IMR-90 (cell line): ENCODE results near the gene CLSTN1. TPM values are rescaled to one million over a fixed set of nuclear protein-coding genes. Genes with fewer than 3 reads are reported as not detected.

Experiments
- ATAC-seq: fragments of 200-7000 bp; cut with Tn5 transposase; 2 replicates; pipeline ENCODE4 v1.9.1; 2020; ENCODE audit warnings: low read depth, mild to moderate bottlenecking, moderate library complexity
- BruUV-seq: library from RNA; stranded (reverse); fragments of 400-500 nt; replicated peaks from 2 replicates; lab custom pipeline; 2021; lab: Mats Ljungman, UMichigan
- CTCF ChIA-PET: fragments of 300-600 bp; formaldehyde crosslinking; extraction: SDS; loops from one replicate; lab custom pipeline; 2021; ENCODE audit warnings: antibody characterized with exemption; lab: Yijun Ruan, JAX
- POLR2A ChIA-PET: fragments of 300-600 bp; sonication (Branson Sonifier 250); formaldehyde crosslinking; loops from one replicate; lab custom pipeline; 2022; ENCODE audit warnings: antibody characterized with exemption; ENCODE audit not compliant: unreplicated experiment; lab: Charles Lee
- DNase-seq: peaks from one replicate; pipeline ENCODE4 v3.0.0; 2013
- H2AFZ ChIP-seq: replicated peaks from 2 replicates; pipeline ENCODE3; 2013; ENCODE audit warnings: low read length, mild to moderate bottlenecking; ENCODE audit not compliant: poor library complexity
- H2AK5ac ChIP-seq: 2 replicates; pipeline ENCODE4 v1.6.1; 2013; ENCODE audit warnings: low read depth, low read length, inconsistent platforms
- H2AK9ac ChIP-seq: replicated peaks from 2 replicates; pipeline ENCODE3; 2013; ENCODE audit warnings: mild to moderate bottlenecking, low read depth, low read length, moderate library complexity; ENCODE audit not compliant: poor library complexity
- H2BK120ac ChIP-seq: 2 replicates; pipeline ENCODE4 v1.6.1; 2013; ENCODE audit warnings: low read depth, low read length, inconsistent platforms
- H2BK15ac ChIP-seq: 3 replicates; pipeline ENCODE4 v1.6.1; 2013; ENCODE audit warnings: low read depth, low read length, inconsistent platforms
- H2BK20ac ChIP-seq: 2 replicates; pipeline ENCODE4 v1.6.1; 2013; ENCODE audit warnings: low read depth, mild to moderate bottlenecking, inconsistent platforms, low read length, moderate library complexity
- H2BK5ac ChIP-seq: 2 replicates; pipeline ENCODE4 v1.6.1; 2013; ENCODE audit warnings: mild to moderate bottlenecking, low read depth, low read length, inconsistent platforms; ENCODE audit not compliant: poor library complexity, severe bottlenecking
- H3K14ac ChIP-seq: replicated peaks from 2 replicates; pipeline ENCODE4 v1.6.1; 2013; ENCODE audit warnings: low read depth, low read length, inconsistent platforms
- H3K18ac ChIP-seq: 2 replicates; pipeline ENCODE4 v1.6.1; 2013; ENCODE audit warnings: low read depth, low read length, control low read depth
- H3K23ac ChIP-seq: 2 replicates; pipeline ENCODE4 v1.6.1; 2013; ENCODE audit warnings: low read depth, low read length, inconsistent platforms
- H3K27ac ChIP-seq: 2 replicates; pipeline ENCODE4 v1.5.1; 2013; ENCODE audit warnings: mild to moderate bottlenecking, control low read depth, low read length; ENCODE audit not compliant: insufficient read depth
- H3K27me3 ChIP-seq: 2 replicates; pipeline ENCODE4 v1.6.1; 2013; ENCODE audit warnings: low read length; ENCODE audit not compliant: control insufficient read depth, insufficient read depth
- H3K36me3 ChIP-seq: 2 replicates; pipeline ENCODE4 v1.6.1; 2013; ENCODE audit warnings: low read length, mixed read lengths; ENCODE audit not compliant: control insufficient read depth, insufficient read depth
- H3K4ac ChIP-seq: 2 replicates; pipeline ENCODE4 v1.6.1; 2013; ENCODE audit warnings: low read depth, low read length, inconsistent platforms
- H3K4me1 ChIP-seq: 2 replicates; pipeline ENCODE4 v1.6.1; 2013; ENCODE audit warnings: low read length, mixed read lengths; ENCODE audit not compliant: control insufficient read depth, insufficient read depth
- H3K4me2 ChIP-seq: 2 replicates; pipeline ENCODE4 v1.6.1; 2013; ENCODE audit warnings: low read depth, mild to moderate bottlenecking, control low read depth, low read length, moderate library complexity
- H3K4me3 ChIP-seq: 2 replicates; pipeline ENCODE4 v1.5.1; 2013; ENCODE audit warnings: low read depth, mild to moderate bottlenecking, control low read depth, low read length, moderate library complexity; ENCODE audit not compliant: insufficient read depth
- H3K56ac ChIP-seq: 2 replicates; pipeline ENCODE4 v1.6.1; 2013; ENCODE audit warnings: low read length, inconsistent platforms; ENCODE audit not compliant: insufficient read depth; ENCODE audit errors: extremely low read depth
- H3K79me1 ChIP-seq, 2 experiments: 2 replicates each; pipeline ENCODE4 v1.6.1; 2013; ENCODE audit warnings: low read length in 2 of 2, inconsistent platforms in 1 of 2, low read depth in 1 of 2
- H3K9ac ChIP-seq: 2 replicates; pipeline ENCODE4 v1.6.1; 2013; ENCODE audit warnings: low read depth, low read length, control low read depth
- H3K9me1 ChIP-seq: 2 replicates; pipeline ENCODE4 v1.6.1; 2013; ENCODE audit warnings: low read length, inconsistent platforms; ENCODE audit not compliant: insufficient read depth
- H3K9me3 ChIP-seq: 2 replicates; pipeline ENCODE4 v1.6.1; 2013; ENCODE audit warnings: low read length; ENCODE audit not compliant: control insufficient read depth, insufficient read depth
- H4K20me1 ChIP-seq: 2 replicates; pipeline ENCODE4 v1.6.1; 2013; ENCODE audit warnings: low read length, inconsistent platforms; ENCODE audit not compliant: insufficient read depth
- H4K5ac ChIP-seq: 2 replicates; pipeline ENCODE4 v1.6.1; 2013; ENCODE audit warnings: mild to moderate bottlenecking, low read depth, low read length, control low read depth
- H4K8ac ChIP-seq, 2 experiments: 2 replicates each; pipeline ENCODE4 v1.6.1; 2013; ENCODE audit warnings: low read depth in 2 of 2, low read length in 2 of 2, control low read depth in 1 of 2, inconsistent platforms in 1 of 2
- H4K91ac ChIP-seq: 2 replicates; pipeline ENCODE4 v1.6.1; 2013; ENCODE audit warnings: low read depth, low read length, inconsistent platforms; ENCODE audit not compliant: insufficient read depth
- BHLHE40 ChIP-seq: fragments of 150-350 bp; IDR thresholded peaks from 2 replicates; pipeline ENCODE4 v1.6.1; 2016; ENCODE audit warnings: mild to moderate bottlenecking, low read depth, low read length
- CEBPB ChIP-seq: IDR thresholded peaks from 2 replicates; pipeline ENCODE4 v1.6.1; 2012; ENCODE audit warnings: low read depth, low read length, improper control_type of control experiment
- CHD1 ChIP-seq: IDR thresholded peaks from 2 replicates; pipeline ENCODE4 v1.6.1; 2012; ENCODE audit warnings: low read depth, low read length, improper control_type of control experiment
- CTCF ChIP-seq: conservative IDR thresholded peaks from 2 replicates; pipeline ENCODE4 v1.5.1; 2012; ENCODE audit warnings: mild to moderate bottlenecking, low read depth, low read length, improper control_type of control experiment
- ELK1 ChIP-seq: fragments of 150-350 bp; IDR thresholded peaks from 2 replicates; pipeline ENCODE4 v1.6.1; 2016; ENCODE audit warnings: low read depth, mild to moderate bottlenecking, low read length, moderate library complexity, borderline replicate concordance
- FOS ChIP-seq: fragments of 150-350 bp; IDR thresholded peaks from 2 replicates; pipeline ENCODE4 v1.6.1; 2016; ENCODE audit warnings: low read depth, low read length
- MAFK ChIP-seq: IDR thresholded peaks from 2 replicates; pipeline ENCODE4 v1.6.1; 2012; ENCODE audit warnings: low read depth, low read length, improper control_type of control experiment
- MAZ ChIP-seq: IDR thresholded peaks from 2 replicates; pipeline ENCODE4 v1.6.1; 2012; ENCODE audit warnings: low read depth, mild to moderate bottlenecking, low read length, improper control_type of control experiment, moderate library complexity, borderline replicate concordance
- MXI1 ChIP-seq: IDR thresholded peaks from 2 replicates; pipeline ENCODE4 v1.6.1; 2012; ENCODE audit warnings: low read depth, mild to moderate bottlenecking, low read length, moderate library complexity, borderline replicate concordance
- POLR2A ChIP-seq: IDR thresholded peaks from 2 replicates; pipeline ENCODE4 v1.6.1; 2012; ENCODE audit warnings: mild to moderate bottlenecking, low read depth, low read length
- RAD21 ChIP-seq: IDR thresholded peaks from 2 replicates; pipeline ENCODE4 v1.6.1; 2012; ENCODE audit warnings: low read length, improper control_type of control experiment
- RCOR1 ChIP-seq: IDR thresholded peaks from 2 replicates; pipeline ENCODE4 v1.6.1; 2012; ENCODE audit warnings: mild to moderate bottlenecking, low read length, improper control_type of control experiment; ENCODE audit not compliant: insufficient replicate concordance
- RFX5 ChIP-seq: IDR thresholded peaks from 2 replicates; pipeline ENCODE4 v1.8.0; 2012; ENCODE audit warnings: low read depth, mild to moderate bottlenecking, low read length, moderate library complexity
- USF2 ChIP-seq: fragments of 150-350 bp; IDR thresholded peaks from 2 replicates; pipeline ENCODE4 v1.6.1; 2017; ENCODE audit warnings: mild to moderate bottlenecking, antibody characterized with exemption, low read length, low read depth
- WGBS, 2 experiments: methylation state at CpG; one replicate each; pipeline versions ENCODE4 v1.1.5 to v1.1.7; 2013; ENCODE audit warnings: missing lambda C conversion rate in 2 of 2; ENCODE audit not compliant: insufficient read length in 1 of 2; ENCODE audit errors: extremely low coverage in 2 of 2; 5-methylcytosine and 5-hydroxymethylcytosine counted together
- dilution Hi-C: fragments of 300-500 bp; cut with HindIII; formaldehyde crosslinking; loops from one replicate; pipeline ENCODE4 v1.14.3; 2018; ENCODE audit warnings: low sequenced_read_pairs; ENCODE audit not compliant: unreplicated experiment
- in situ Hi-C: fragments of 300-500 bp; cut with MboI; formaldehyde crosslinking; loops from 3 replicates; pipeline ENCODE4 v1.14.3; 2019; ENCODE audit warnings: low sequenced_read_pairs, inconsistent platforms, mixed read lengths
- intact Hi-C: fragments of 100-400 bp; cut with micrococcal nuclease; formaldehyde crosslinking; loops from 2 replicates; pipeline ENCODE4 v1.10.0; 2022
- polyA plus RNA-seq, 3 experiments: library from polyadenylated mRNA; depleted of rRNA; stranded (reverse); fragments of >200 nt; gene quantifications; 2 replicates each; pipeline ENCODE4 v1.2.3, GENCODE V29; 2012; ENCODE audit warnings: low replicate concordance in 1 of 3
- total RNA-seq: library from RNA; depleted of rRNA; stranded (reverse); fragments of >200 nt; gene quantifications from 2 replicates; pipeline ENCODE4 v1.2.3, GENCODE V29; 2012

Gene CLSTN1
- total and polyA plus RNA-seq, 2 of the 4 experiments (the other 2 are of a cell fraction): 30.1 to 72.2 TPM

GRCh38 chr1:9736241-9736640, 87.5 kb downstream of the CLSTN1 start:
- Histone ChIP-seq H3K56ac (no peak overlapping the region), H2AK9ac (no peak overlapping the region), H3K4me3 (no peak overlapping the region), H4K5ac (no peak overlapping the region), H2AFZ (no peak overlapping the region), H3K27me3 (no peaks in the 10 kb centered on the region), H2BK20ac (no peak overlapping the region), H3K4me2 (no peak overlapping the region), H3K9me1 (no peaks in the 10 kb centered on the region; the same call in 1 of the 2 replicates), H4K8ac (no peak overlapping the region), H4K20me1 (peaks cover 4% of the 10 kb centered on the region; the same call in 1 of the 2 replicates), H2BK120ac (no peak overlapping the region), H3K27ac (no peak overlapping the region), H3K14ac (no peak overlapping the region), H2BK5ac (no peak overlapping the region), H3K36me3 (peaks cover 80% of the 10 kb centered on the region), H3K23ac (no peak overlapping the region), H3K18ac (no peak overlapping the region), H3K4ac (no peak overlapping the region), H4K91ac (no peak overlapping the region), H3K9ac (no peak overlapping the region), H3K9me3 (no peaks in the 10 kb centered on the region), H2BK15ac (no peak overlapping the region), H3K79me1 (0 out of 4 replicates have a peak, but pooled peaks cover 0 to 6% of the 10 kb centered on the region in 2 experiments), H2AK5ac (no peak overlapping the region), H3K4me1 (no peaks in the 10 kb centered on the region)
- BruUV-seq: no TSS peak
- POLR2A ChIA-PET: no interaction called here
- WGBS, 2 experiments: no CpG with 5 or more reads among the region's 5 CpGs
- no peak for TF ChIP-seq MAFK
- no peak for TF ChIP-seq ELK1
- TF ChIP-seq FOS: no peak
- TF ChIP-seq RCOR1: no peak
- TF ChIP-seq CEBPB: no peak
- no peak for TF ChIP-seq MXI1
- TF ChIP-seq BHLHE40: no peak
- TF ChIP-seq CTCF: no peak
- no peak for TF ChIP-seq USF2
- TF ChIP-seq RAD21: no peak
- no peak for TF ChIP-seq MAZ
- no peak for TF ChIP-seq RFX5
- TF ChIP-seq CHD1: no peak
- TF ChIP-seq POLR2A: no peak
- intact Hi-C loops: no loop called here
- CTCF ChIA-PET: no interaction called here
- no peak for ATAC-seq
- dilution Hi-C loops: no loop called here
- no peak for DNase-seq
- in situ Hi-C loops: no loop called here
